ENCODE data around the gene ACTL7A.
"Not testable (repeated sequence)": the region's sequence is repeated elsewhere in the genome, so short reads cannot be mapped to it uniquely, and the experiment has no call there.

ACTL7A gene

DNA sequence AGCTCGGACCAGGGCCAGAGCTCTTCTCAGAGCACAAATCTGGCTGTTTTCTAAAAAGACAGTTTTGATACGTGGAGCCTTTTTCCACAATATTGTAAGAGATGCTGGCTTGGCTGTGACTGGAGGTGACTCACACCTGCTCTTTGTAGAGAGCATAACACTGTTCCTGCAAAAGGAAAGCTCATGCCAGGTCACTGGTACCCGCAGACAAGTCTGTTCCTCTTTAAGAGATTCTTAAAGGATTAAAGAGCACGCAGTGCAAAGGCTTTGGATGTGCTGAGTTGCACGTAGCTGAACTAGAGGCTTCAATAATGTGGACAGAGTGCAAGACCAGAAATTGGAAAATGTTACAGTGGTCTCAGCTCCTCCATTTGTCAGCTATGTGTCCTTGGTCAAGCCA lies 25.3 kb upstream of the ACTL7A start:
- H3K9me3 ChIP-seq = no peaks in the 10 kb centered on the region
- H3K4me3 ChIP-seq (ENCODE audit: low read depth, low read length) = no peak overlapping the region
- TF ChIP-seq, protein P1, sequence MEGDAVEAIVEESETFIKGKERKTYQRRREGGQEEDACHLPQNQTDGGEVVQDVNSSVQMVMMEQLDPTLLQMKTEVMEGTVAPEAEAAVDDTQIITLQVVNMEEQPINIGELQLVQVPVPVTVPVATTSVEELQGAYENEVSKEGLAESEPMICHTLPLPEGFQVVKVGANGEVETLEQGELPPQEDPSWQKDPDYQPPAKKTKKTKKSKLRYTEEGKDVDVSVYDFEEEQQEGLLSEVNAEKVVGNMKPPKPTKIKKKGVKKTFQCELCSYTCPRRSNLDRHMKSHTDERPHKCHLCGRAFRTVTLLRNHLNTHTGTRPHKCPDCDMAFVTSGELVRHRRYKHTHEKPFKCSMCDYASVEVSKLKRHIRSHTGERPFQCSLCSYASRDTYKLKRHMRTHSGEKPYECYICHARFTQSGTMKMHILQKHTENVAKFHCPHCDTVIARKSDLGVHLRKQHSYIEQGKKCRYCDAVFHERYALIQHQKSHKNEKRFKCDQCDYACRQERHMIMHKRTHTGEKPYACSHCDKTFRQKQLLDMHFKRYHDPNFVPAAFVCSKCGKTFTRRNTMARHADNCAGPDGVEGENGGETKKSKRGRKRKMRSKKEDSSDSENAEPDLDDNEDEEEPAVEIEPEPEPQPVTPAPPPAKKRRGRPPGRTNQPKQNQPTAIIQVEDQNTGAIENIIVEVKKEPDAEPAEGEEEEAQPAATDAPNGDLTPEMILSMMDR (IDR thresholded peaks at IDR 0.05; ENCODE audit: low read depth, low read length) = no peak
- no peaks in the 10 kb centered on the region for H3K36me3 ChIP-seq
- DNase-seq = no peak
- H3K27me3 ChIP-seq = no peaks in the 10 kb centered on the region
- no peaks in the 10 kb centered on the region for H3K4me1 ChIP-seq

DNA sequence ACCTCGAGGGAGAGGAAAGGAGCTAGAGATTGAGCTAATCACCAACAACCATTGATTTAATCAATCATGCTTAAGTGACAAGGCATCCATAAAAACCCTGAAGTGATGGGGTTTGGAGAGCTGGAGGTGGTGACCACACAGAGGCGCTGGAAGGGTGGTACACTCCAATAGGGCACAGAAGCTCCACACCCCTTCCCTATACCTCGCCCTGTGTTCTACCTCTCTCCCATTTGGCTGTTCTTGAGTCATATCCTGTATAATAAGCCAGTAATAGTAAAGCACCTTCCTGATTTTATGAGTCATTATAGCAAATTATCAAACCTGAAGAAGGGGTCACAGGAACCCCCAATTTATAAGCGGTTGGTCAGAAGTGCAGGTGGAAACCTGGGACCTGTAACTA lies 24.5 kb upstream of the ACTL7A start:
- no peak overlapping the region for H3K4me3 ChIP-seq (ENCODE audit: low read depth, low read length)
- no peaks in the 10 kb centered on the region for H3K27me3 ChIP-seq
- H3K4me1 ChIP-seq = no peaks in the 10 kb centered on the region
- DNase-seq = no peak
- TF ChIP-seq, protein P1 (IDR thresholded peaks at IDR 0.05; ENCODE audit: low read depth, low read length) = no peak
- H3K9me3 ChIP-seq = no peaks in the 10 kb centered on the region
- H3K36me3 ChIP-seq = no peaks in the 10 kb centered on the region

GRCh38 chr9:108838017-108838416 lies 24.0 kb upstream of the ACTL7A start:
- no peak for DNase-seq
- no peak overlapping the region for H3K4me3 ChIP-seq (ENCODE audit: low read depth, low read length)
- H3K9me3 ChIP-seq = no peaks in the 10 kb centered on the region
- TF ChIP-seq, protein P1 (IDR thresholded peaks at IDR 0.05; ENCODE audit: low read depth, low read length) = no peak
- H3K27me3 ChIP-seq = no peaks in the 10 kb centered on the region
- no peaks in the 10 kb centered on the region for H3K4me1 ChIP-seq
- H3K36me3 ChIP-seq = no peaks in the 10 kb centered on the region

GRCh38 chr9:108839561-108839960 lies 22.5 kb upstream of the ACTL7A start:
- not testable (repeated sequence) for H3K4me1 ChIP-seq; H3K4me3 ChIP-seq (ENCODE audit: low read depth, low read length); H3K27me3 ChIP-seq; H3K9me3 ChIP-seq; H3K36me3 ChIP-seq; DNase-seq

GRCh38 chr9:108842610-108843295 lies 19.3 kb upstream of the ACTL7A start:
- H3K4me3 ChIP-seq (ENCODE audit: low read depth, low read length) = no peak overlapping the region
- DNase-seq = no peak

DNA sequence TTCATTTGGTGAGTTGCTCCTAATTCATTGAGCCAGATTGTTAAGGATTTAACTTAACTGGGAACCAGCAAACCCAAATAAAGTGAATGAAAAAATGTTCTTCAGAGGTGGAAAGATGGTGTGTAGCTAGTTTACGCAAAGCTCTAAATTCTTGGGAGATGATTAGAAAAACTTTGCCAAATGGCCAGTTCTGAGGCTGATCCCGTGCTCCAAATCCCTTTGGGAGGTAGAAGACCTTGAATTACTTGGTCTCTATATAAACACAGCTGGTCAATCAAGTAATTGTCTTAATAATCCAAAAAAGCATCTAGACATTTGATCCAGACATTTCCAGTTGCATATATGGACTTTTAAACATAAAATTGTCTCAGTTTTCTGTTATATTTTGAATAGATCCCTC lies 17.7 kb upstream of the ACTL7A start:
- TF ChIP-seq, protein P1 (IDR thresholded peaks at IDR 0.05; ENCODE audit: low read depth, low read length) = no peak
- no peak for DNase-seq
- H3K4me3 ChIP-seq (ENCODE audit: low read depth, low read length) = no peak overlapping the region
- H3K4me1 ChIP-seq = no peaks in the 10 kb centered on the region
- H3K27me3 ChIP-seq = no peaks in the 10 kb centered on the region
- no peaks in the 10 kb centered on the region for H3K36me3 ChIP-seq
- no peaks in the 10 kb centered on the region for H3K9me3 ChIP-seq

More at GRCh38 chr9:108842610-108843295, 19.3 kb upstream of the ACTL7A start:
- H3K4me1 ChIP-seq = no peaks in the 10 kb centered on the region
- no peaks in the 10 kb centered on the region for H3K36me3 ChIP-seq
- TF ChIP-seq, protein P1 (IDR thresholded peaks at IDR 0.05; ENCODE audit: low read depth, low read length) = no peak
- no peaks in the 10 kb centered on the region for H3K27me3 ChIP-seq
- H3K9me3 ChIP-seq = no peaks in the 10 kb centered on the region

All from BE2C (cell line).